K562 (cell line): Measurements from ENCODE around the gene JMJD1C.

Experiments
- BHLHE40 ChIP-seq: IDR thresholded peaks from 2 replicates; pipeline ENCODE4 v1.6.1; 2011; ENCODE audit warnings: low read length, improper control_type of control experiment
- EHMT2 ChIP-seq: fragments of 450-650 bp; IDR thresholded peaks from 2 replicates; pipeline ENCODE4 v1.6.1; 2018; ENCODE audit warnings: antibody characterized with exemption
- HNRNPUL1 ChIP-seq: fragments of 200-400 bp; formaldehyde crosslinking; IDR thresholded peaks from 2 replicates; pipeline ENCODE4 v1.6.1; 2017; ENCODE audit warnings: low read length
- KDM4B ChIP-seq, 2 experiments: fragments of 450-650 bp in 1 of 2; sonication (generic) in 1 of 2; IDR thresholded peaks; 2 replicates each; pipeline ENCODE4 v1.6.1; 2016 to 2017; ENCODE audit warnings: borderline replicate concordance in 2 of 2, antibody characterized with exemption in 1 of 2, low read depth in 1 of 2, mild to moderate bottlenecking in 1 of 2
- KLF10 ChIP-seq: fragments of 250-450 bp; sonication (Bioruptor Pico); IDR thresholded peaks from 2 replicates; pipeline ENCODE4 v1.6.1; 2021; ENCODE audit warnings: matching md5 sums
- MAFG ChIP-seq: fragments of 450-650 bp; conservative IDR thresholded peaks from 2 replicates; pipeline ENCODE4 v1.6.1; 2016; ENCODE audit warnings: missing genetic modification characterization, missing compliant biosample characterization
- POLR2A ChIP-seq: fragments of 450-650 bp; conservative IDR thresholded peaks from 2 replicates; pipeline ENCODE4 v1.6.1; 2016
- RAD21 ChIP-seq, 2 experiments: fragments of 250-450 bp in 1 of 2; fragments of 450-650 bp in 1 of 2; sonication (Bioruptor Pico) in 1 of 2; formaldehyde crosslinking in 1 of 2; IDR thresholded peaks in 1 of 2; conservative IDR thresholded peaks in 1 of 2; 2 replicates each; pipeline versions ENCODE4 v1.4.0 to v1.8.0; 2020 to 2022; ENCODE audit warnings: mild to moderate bottlenecking in 2 of 2, moderate library complexity in 1 of 2
- SP1 ChIP-seq: sonication (generic); formaldehyde crosslinking; IDR thresholded peaks from 2 replicates; pipeline ENCODE4 v1.8.1; 2022; ENCODE audit warnings: mild to moderate bottlenecking, missing genetic modification reagents
- ZNF184 ChIP-seq: sonication (generic); formaldehyde crosslinking; IDR thresholded peaks from 2 replicates; pipeline ENCODE4 v1.5.0; 2020; ENCODE audit warnings: missing genetic modification reagents

DNA sequence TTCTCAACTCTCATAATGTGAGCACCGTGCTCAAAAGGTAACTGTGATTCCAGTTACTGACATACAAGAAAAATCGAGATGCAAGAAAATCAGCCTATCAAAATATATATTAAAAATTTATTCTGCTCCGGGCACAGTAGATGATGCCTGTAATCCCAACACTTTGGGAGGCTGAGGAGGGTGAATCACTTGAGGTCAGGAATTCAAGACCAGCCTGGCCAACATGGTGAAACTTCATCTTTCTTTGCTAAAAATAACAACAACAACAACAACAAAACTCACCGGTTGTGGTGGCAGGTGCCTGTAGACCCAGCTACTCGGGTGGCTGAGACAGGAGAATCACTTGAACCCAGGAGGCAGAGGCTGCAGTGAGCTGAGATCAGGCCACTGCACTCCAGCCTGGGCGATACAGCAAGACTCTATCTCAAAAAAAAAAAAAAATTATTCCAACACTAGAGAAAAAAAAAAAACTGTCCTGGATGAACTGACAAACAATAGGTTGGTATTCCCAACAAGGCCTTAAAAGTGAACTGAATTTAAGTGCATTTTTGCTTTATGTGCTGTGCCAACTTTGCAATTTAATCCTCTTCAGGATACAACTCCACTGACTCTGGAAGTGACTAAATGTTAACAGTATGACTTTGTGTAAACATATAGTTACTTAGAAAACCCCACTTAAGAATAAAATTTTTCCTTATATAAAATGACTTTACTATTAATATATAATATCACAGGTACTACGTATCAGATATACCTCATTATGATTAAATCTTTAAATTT lies 51.1 kb downstream of the JMJD1C start:
- TF ChIP-seq KDM4B (IDR thresholded peaks at IDR 0.05; ENCODE audit: borderline replicate concordance in 2 of 2, low read depth in 1 of 2), result no peak
- no peak for TF ChIP-seq MAFG
- TF ChIP-seq EHMT2, result no peak
- TF ChIP-seq SP1 (CRISPR knock-in tag), result no peak
- TF ChIP-seq KLF10 (CRISPR knock-in tag), result no peak
- no peak for TF ChIP-seq RAD21 (CRISPR knock-in tag; conservative IDR thresholded peaks at IDR 0.05 in 1 of 2, IDR thresholded peaks at IDR 0.05 in 1 of 2)
- no peak for TF ChIP-seq HNRNPUL1
- TF ChIP-seq POLR2A, result no peak
- TF ChIP-seq BHLHE40, result no peak
- TF ChIP-seq ZNF184 (CRISPR knock-in tag), result no peak
